ENCODE data around the gene POLR3A.

DNA sequence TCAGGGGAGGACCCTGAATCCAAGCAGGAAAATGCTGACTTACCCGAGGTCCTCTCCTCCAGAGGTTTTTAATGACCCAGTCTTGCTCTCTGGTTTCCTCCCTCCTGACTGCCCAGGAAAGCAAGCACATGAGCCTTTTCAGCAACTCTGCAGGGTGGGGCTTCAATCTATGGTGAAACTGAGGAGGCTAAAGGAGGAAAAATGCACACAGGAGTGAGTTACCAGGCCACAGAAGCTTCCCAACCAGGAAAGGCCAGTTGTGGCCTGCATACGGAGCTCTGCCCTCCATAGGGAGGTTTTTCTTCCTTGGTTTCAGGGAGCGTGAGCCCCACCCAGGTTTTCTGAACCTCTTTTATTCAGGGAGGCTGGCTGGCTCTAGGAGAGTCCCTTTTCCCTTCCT is 88.7 kb downstream of the POLR3A start:
- TF ChIP-seq, protein P1, sequence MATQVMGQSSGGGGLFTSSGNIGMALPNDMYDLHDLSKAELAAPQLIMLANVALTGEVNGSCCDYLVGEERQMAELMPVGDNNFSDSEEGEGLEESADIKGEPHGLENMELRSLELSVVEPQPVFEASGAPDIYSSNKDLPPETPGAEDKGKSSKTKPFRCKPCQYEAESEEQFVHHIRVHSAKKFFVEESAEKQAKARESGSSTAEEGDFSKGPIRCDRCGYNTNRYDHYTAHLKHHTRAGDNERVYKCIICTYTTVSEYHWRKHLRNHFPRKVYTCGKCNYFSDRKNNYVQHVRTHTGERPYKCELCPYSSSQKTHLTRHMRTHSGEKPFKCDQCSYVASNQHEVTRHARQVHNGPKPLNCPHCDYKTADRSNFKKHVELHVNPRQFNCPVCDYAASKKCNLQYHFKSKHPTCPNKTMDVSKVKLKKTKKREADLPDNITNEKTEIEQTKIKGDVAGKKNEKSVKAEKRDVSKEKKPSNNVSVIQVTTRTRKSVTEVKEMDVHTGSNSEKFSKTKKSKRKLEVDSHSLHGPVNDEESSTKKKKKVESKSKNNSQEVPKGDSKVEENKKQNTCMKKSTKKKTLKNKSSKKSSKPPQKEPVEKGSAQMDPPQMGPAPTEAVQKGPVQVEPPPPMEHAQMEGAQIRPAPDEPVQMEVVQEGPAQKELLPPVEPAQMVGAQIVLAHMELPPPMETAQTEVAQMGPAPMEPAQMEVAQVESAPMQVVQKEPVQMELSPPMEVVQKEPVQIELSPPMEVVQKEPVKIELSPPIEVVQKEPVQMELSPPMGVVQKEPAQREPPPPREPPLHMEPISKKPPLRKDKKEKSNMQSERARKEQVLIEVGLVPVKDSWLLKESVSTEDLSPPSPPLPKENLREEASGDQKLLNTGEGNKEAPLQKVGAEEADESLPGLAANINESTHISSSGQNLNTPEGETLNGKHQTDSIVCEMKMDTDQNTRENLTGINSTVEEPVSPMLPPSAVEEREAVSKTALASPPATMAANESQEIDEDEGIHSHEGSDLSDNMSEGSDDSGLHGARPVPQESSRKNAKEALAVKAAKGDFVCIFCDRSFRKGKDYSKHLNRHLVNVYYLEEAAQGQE (IDR thresholded peaks at IDR 0.05; ENCODE audit: borderline replicate concordance in 1 of 2, low read depth in 1 of 2, low read length in 2 of 2), result no peak
- TF ChIP-seq TCF7L2 (IDR thresholded peaks at IDR 0.05; ENCODE audit: low read depth, low read length) (no peak), FIP1L1 (IDR thresholded peaks at IDR 0.05; ENCODE audit: borderline replicate concordance, insufficient read depth, low read depth, low read length) (no peak), KAT8 (CRISPR knock-in tag; IDR thresholded peaks at IDR 0.05) (no peak), ZSCAN12 (CRISPR knock-in tag; IDR thresholded peaks at IDR 0.05) (no peak), SUZ12 (IDR thresholded peaks at IDR 0.05; ENCODE audit: low read depth, low read length) (no peak)
- TF ChIP-seq, protein P2, sequence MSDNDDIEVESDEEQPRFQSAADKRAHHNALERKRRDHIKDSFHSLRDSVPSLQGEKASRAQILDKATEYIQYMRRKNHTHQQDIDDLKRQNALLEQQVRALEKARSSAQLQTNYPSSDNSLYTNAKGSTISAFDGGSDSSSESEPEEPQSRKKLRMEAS (IDR thresholded peaks at IDR 0.05), result no peak
- TF ChIP-seq, protein P3, sequence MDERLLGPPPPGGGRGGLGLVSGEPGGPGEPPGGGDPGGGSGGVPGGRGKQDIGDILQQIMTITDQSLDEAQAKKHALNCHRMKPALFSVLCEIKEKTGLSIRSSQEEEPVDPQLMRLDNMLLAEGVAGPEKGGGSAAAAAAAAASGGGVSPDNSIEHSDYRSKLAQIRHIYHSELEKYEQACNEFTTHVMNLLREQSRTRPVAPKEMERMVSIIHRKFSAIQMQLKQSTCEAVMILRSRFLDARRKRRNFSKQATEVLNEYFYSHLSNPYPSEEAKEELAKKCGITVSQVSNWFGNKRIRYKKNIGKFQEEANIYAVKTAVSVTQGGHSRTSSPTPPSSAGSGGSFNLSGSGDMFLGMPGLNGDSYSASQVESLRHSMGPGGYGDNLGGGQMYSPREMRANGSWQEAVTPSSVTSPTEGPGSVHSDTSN (CRISPR knock-in tag; IDR thresholded peaks at IDR 0.05), result no peak
- TF ChIP-seq, protein P4, sequence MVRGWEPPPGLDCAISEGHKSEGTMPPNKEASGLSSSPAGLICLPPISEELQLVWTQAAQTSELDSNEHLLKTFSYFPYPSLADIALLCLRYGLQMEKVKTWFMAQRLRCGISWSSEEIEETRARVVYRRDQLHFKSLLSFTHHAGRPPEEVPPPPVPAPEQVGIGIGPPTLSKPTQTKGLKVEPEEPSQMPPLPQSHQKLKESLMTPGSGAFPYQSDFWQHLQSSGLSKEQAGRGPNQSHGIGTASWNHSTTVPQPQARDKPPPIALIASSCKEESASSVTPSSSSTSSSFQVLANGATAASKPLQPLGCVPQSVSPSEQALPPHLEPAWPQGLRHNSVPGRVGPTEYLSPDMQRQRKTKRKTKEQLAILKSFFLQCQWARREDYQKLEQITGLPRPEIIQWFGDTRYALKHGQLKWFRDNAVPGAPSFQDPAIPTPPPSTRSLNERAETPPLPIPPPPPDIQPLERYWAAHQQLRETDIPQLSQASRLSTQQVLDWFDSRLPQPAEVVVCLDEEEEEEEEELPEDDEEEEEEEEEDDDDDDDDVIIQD (CRISPR knock-in tag; IDR thresholded peaks at IDR 0.05; ENCODE audit: low read depth), result no peak
